GM12878 (cell line): ENCODE measurements around the gene VMAC.

Source experiments
- CBX5 ChIP-seq: sonication (generic); IDR thresholded peaks from 2 replicates; pipeline ENCODE4 v1.6.1; 2016; ENCODE audit warnings: low read depth, moderate library complexity, mild to moderate bottlenecking, inconsistent platforms
- CEBPB ChIP-seq, 2 experiments: fragments of 150-350 bp in 1 of 2; IDR thresholded peaks; 2 replicates each; pipeline ENCODE4 v1.6.1; 2012 to 2014; ENCODE audit warnings: low read depth in 2 of 2, low read length in 2 of 2, borderline replicate concordance in 1 of 2, inconsistent platforms in 1 of 2
- CHD1 ChIP-seq: IDR thresholded peaks from 2 replicates; pipeline ENCODE4 v1.6.1; 2012; ENCODE audit warnings: low read depth, low read length, improper control_type of control experiment
- CTCF ChIP-seq, 3 experiments: IDR thresholded peaks in 2 of 3; conservative IDR thresholded peaks in 1 of 3; 2 replicates each; pipeline ENCODE4 v1.5.1; 2011; ENCODE audit warnings: low read depth in 3 of 3, low read length in 3 of 3, mild to moderate bottlenecking in 3 of 3, control low read depth in 2 of 3, moderate library complexity in 2 of 3, inconsistent platforms in 1 of 3, mixed read lengths in 1 of 3; ENCODE audit not compliant: control insufficient read depth in 2 of 3, insufficient read depth in 1 of 3; ENCODE audit errors: extremely low read depth in 1 of 3
- IRF3 ChIP-seq: fragments of 450-650 bp; IDR thresholded peaks from 2 replicates; pipeline ENCODE4 v1.6.1; 2014; ENCODE audit warnings: mild to moderate bottlenecking
- NR2C1 ChIP-seq: fragments of 450-650 bp; IDR thresholded peaks from 2 replicates; pipeline ENCODE4 v1.6.1; 2017; ENCODE audit warnings: antibody characterized with exemption, mild to moderate bottlenecking, moderate library complexity
- POLR2A ChIP-seq: IDR thresholded peaks from 2 replicates; pipeline ENCODE4 v1.6.1; 2011; ENCODE audit warnings: low read depth, mild to moderate bottlenecking, low read length
- ZBTB33 ChIP-seq: fragments of 450-650 bp; IDR thresholded peaks from 2 replicates; pipeline ENCODE4 v1.6.1; 2017; ENCODE audit warnings: mild to moderate bottlenecking

GRCh38 chr19:5893296-5893903 lies 11.3 kb upstream of the VMAC start:
- TF ChIP-seq CHD1 (no peak), POLR2A (no peak), ZBTB33 (no peak), CTCF (IDR thresholded peaks at IDR 0.05 in 2 of 3, conservative IDR thresholded peaks at IDR 0.05 in 1 of 3; ENCODE audit: control insufficient read depth in 2 of 3, extremely low read depth in 1 of 3, insufficient read depth in 1 of 3, low read depth in 3 of 3, low read length in 3 of 3) (no peak), CEBPB (IDR thresholded peaks at IDR 0.05; ENCODE audit: borderline replicate concordance in 1 of 2, low read depth in 2 of 2, low read length in 2 of 2) (no peak), NR2C1 (no peak), IRF3 (no peak), CBX5 (no peak)
